ENCODE data around the gene GKN2. TPM values are rescaled to one million over a fixed set of nuclear protein-coding genes. Genes with fewer than 3 reads are reported as not detected.

Gene GKN2
- polyA plus RNA-seq, 1 donor from 2014 or later = not detected

- Histone ChIP-seq H3K36me3 (ENCODE audit: insufficient read depth, low read length) (no peaks in the 10 kb centered on the region), H3F3A (ENCODE audit: insufficient read depth, low read length, poor library complexity, severe bottlenecking) (no peaks in the 10 kb centered on the region), H3K9ac (ENCODE audit: low read length) (no peak overlapping the region), H4K20me1 (ENCODE audit: insufficient read depth) (no peaks in the 10 kb centered on the region), H3K4me3 (ENCODE audit: low read length) (no peak overlapping the region), H2AFZ (ENCODE audit: low read depth, low read length) (no peak overlapping the region), H3K4me2 (ENCODE audit: low read length) (no peak overlapping the region), H3K27me3 (ENCODE audit: insufficient read depth, low read depth, low read length) (no peaks in the 10 kb centered on the region), H3K79me2 (replicated peaks; ENCODE audit: insufficient read depth, low read length) (no peaks in the 10 kb centered on the region), H3K9me2 (ENCODE audit: insufficient read depth, low read length) (no peaks in the 10 kb centered on the region), H3K9me3 (ENCODE audit: low read length) (no peaks in the 10 kb centered on the region), H3K27ac (ENCODE audit: low read length) (no peak overlapping the region)
- no peak for TF ChIP-seq POLR2AphosphoS5 (IDR thresholded peaks at IDR 0.05)
- no peak for TF ChIP-seq EP300 (conservative IDR thresholded peaks at IDR 0.05; ENCODE audit: poor library complexity, severe bottlenecking)
- no peak for TF ChIP-seq RAD21 (conservative IDR thresholded peaks at IDR 0.05)
- no peak for TF ChIP-seq TAF1 (IDR thresholded peaks at IDR 0.05; ENCODE audit: low read depth)
- TF ChIP-seq, protein P1, sequence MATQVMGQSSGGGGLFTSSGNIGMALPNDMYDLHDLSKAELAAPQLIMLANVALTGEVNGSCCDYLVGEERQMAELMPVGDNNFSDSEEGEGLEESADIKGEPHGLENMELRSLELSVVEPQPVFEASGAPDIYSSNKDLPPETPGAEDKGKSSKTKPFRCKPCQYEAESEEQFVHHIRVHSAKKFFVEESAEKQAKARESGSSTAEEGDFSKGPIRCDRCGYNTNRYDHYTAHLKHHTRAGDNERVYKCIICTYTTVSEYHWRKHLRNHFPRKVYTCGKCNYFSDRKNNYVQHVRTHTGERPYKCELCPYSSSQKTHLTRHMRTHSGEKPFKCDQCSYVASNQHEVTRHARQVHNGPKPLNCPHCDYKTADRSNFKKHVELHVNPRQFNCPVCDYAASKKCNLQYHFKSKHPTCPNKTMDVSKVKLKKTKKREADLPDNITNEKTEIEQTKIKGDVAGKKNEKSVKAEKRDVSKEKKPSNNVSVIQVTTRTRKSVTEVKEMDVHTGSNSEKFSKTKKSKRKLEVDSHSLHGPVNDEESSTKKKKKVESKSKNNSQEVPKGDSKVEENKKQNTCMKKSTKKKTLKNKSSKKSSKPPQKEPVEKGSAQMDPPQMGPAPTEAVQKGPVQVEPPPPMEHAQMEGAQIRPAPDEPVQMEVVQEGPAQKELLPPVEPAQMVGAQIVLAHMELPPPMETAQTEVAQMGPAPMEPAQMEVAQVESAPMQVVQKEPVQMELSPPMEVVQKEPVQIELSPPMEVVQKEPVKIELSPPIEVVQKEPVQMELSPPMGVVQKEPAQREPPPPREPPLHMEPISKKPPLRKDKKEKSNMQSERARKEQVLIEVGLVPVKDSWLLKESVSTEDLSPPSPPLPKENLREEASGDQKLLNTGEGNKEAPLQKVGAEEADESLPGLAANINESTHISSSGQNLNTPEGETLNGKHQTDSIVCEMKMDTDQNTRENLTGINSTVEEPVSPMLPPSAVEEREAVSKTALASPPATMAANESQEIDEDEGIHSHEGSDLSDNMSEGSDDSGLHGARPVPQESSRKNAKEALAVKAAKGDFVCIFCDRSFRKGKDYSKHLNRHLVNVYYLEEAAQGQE (IDR thresholded peaks at IDR 0.05; ENCODE audit: borderline replicate concordance) = no peak
- no peak for TF ChIP-seq MXI1 (conservative IDR thresholded peaks at IDR 0.05; ENCODE audit: poor library complexity, severe bottlenecking)
- no peak for TF ChIP-seq SMC3 (conservative IDR thresholded peaks at IDR 0.05; ENCODE audit: poor library complexity)
- TF ChIP-seq EZH2 (IDR thresholded peaks at IDR 0.05; ENCODE audit: borderline replicate concordance, insufficient read depth, low read length, poor library complexity, severe bottlenecking) = no peak
- TF ChIP-seq CTCF (IDR thresholded peaks at IDR 0.05; ENCODE audit: poor library complexity, severe bottlenecking) = no peak
These were observed 15.8 kb downstream of the GKN2 start for GRCh38 chr2:68936889-68937288.

DNA sequence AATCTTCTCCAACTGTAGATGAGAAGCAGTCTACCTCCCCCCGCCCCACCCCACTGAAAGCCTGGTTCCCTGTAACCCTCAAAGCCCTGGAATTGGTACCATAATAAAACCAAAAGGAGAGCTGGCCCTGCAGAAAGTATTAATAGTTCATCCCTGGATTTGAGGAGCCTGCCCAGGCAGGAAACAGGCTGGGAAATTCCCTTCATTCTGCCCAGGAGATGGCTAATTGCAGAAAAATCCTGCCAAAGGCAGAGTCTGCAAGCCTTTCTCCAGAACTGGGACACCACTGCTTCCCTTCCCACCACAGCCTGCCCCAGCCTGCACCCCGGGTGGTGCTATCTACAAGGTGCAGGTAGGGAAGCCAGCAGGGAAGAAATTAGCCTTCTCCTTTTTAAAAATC lies 16.3 kb downstream of the GKN2 start:
- H4K20me1 ChIP-seq (ENCODE audit: insufficient read depth) = no peaks in the 10 kb centered on the region
- no peaks in the 10 kb centered on the region for H3F3A ChIP-seq (ENCODE audit: insufficient read depth, low read length, poor library complexity, severe bottlenecking)
- no peak overlapping the region for H3K9ac ChIP-seq (ENCODE audit: low read length)
- H3K9me3 ChIP-seq (ENCODE audit: low read length) = no peaks in the 10 kb centered on the region
- H3K27ac ChIP-seq (ENCODE audit: low read length) = no peak overlapping the region
- TF ChIP-seq POLR2AphosphoS5 (IDR thresholded peaks at IDR 0.05) (no peak), EZH2 (IDR thresholded peaks at IDR 0.05; ENCODE audit: borderline replicate concordance, insufficient read depth, low read length, poor library complexity, severe bottlenecking) (no peak)
- no peak overlapping the region for H2AFZ ChIP-seq (ENCODE audit: low read depth, low read length)
- H3K4me3 ChIP-seq (ENCODE audit: low read length) = no peak overlapping the region
- H3K4me2 ChIP-seq (ENCODE audit: low read length) = no peak overlapping the region
- H3K27me3 ChIP-seq (ENCODE audit: insufficient read depth, low read depth, low read length) = no peaks in the 10 kb centered on the region
- no peaks in the 10 kb centered on the region for H3K9me2 ChIP-seq (ENCODE audit: insufficient read depth, low read length)
- no peaks in the 10 kb centered on the region for H3K36me3 ChIP-seq (ENCODE audit: insufficient read depth, low read length)
- H3K79me2 ChIP-seq (replicated peaks; ENCODE audit: insufficient read depth, low read length) = no peaks in the 10 kb centered on the region

DNA sequence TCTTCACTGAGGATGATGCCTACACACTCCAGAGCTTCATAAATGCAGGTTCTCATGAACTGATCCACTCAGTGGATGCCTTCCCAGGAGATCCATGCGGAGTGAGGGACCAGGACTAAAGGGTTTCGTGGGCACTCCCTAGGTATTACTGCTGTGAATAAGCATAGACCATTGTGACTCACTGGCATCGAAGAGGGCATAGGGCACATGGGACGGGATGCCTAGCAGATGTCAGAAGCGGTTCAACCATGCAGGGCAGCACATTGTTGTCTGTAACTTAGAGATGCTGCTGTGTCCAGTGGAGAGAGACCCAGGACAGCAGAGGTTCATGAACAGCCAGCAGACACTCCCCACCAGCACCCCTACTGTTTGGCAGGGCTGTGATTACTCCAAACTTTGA lies 17.2 kb downstream of the GKN2 start:
- Histone ChIP-seq H3F3A (ENCODE audit: insufficient read depth, low read length, poor library complexity, severe bottlenecking) (no peaks in the 10 kb centered on the region), H3K36me3 (ENCODE audit: insufficient read depth, low read length) (no peaks in the 10 kb centered on the region), H3K4me3 (ENCODE audit: low read length) (no peak overlapping the region), H3K4me2 (ENCODE audit: low read length) (no peak overlapping the region), H3K9me3 (ENCODE audit: low read length) (no peaks in the 10 kb centered on the region), H2AFZ (ENCODE audit: low read depth, low read length) (no peak overlapping the region), H3K9me2 (ENCODE audit: insufficient read depth, low read length) (no peaks in the 10 kb centered on the region), H3K27me3 (ENCODE audit: insufficient read depth, low read depth, low read length) (no peaks in the 10 kb centered on the region), H4K20me1 (ENCODE audit: insufficient read depth) (no peaks in the 10 kb centered on the region), H3K27ac (ENCODE audit: low read length) (no peak overlapping the region), H3K9ac (ENCODE audit: low read length) (no peak overlapping the region), H3K79me2 (replicated peaks; ENCODE audit: insufficient read depth, low read length) (no peaks in the 10 kb centered on the region)
- TF ChIP-seq POLR2AphosphoS5 (IDR thresholded peaks at IDR 0.05) = no peak
- TF ChIP-seq SMC3 (conservative IDR thresholded peaks at IDR 0.05; ENCODE audit: poor library complexity) = no peak
- no peak for TF ChIP-seq EZH2 (IDR thresholded peaks at IDR 0.05; ENCODE audit: borderline replicate concordance, insufficient read depth, low read length, poor library complexity, severe bottlenecking)
- TF ChIP-seq EP300 (conservative IDR thresholded peaks at IDR 0.05; ENCODE audit: poor library complexity, severe bottlenecking) = no peak
- TF ChIP-seq CTCF (IDR thresholded peaks at IDR 0.05; ENCODE audit: poor library complexity, severe bottlenecking) = no peak
- no peak for TF ChIP-seq MXI1 (conservative IDR thresholded peaks at IDR 0.05; ENCODE audit: poor library complexity, severe bottlenecking)
- TF ChIP-seq, protein P1 (IDR thresholded peaks at IDR 0.05; ENCODE audit: borderline replicate concordance) = no peak
- TF ChIP-seq RAD21 (conservative IDR thresholded peaks at IDR 0.05) = no peak

All from neural cell (in vitro differentiated cells).